GM10248 (cell line): ENCODE results near the gene PSEN2.
"Not testable (repeated sequence)": the region's sequence is repeated elsewhere in the genome, so short reads cannot be mapped to it uniquely, and the experiment has no call there.

Experiments used
- CTCF ChIA-PET: fragments of 300-600 bp; sonication (Branson Sonifier 250); formaldehyde crosslinking; extraction: SDS; loops from one replicate; lab custom pipeline; 2021; ENCODE audit warnings: antibody characterized with exemption; lab: Yijun Ruan, JAX
- POLR2A ChIA-PET: fragments of 350-650 bp; sonication (Branson Sonifier 250); formaldehyde crosslinking; extraction: SDS; loops from one replicate; lab custom pipeline; 2020; ENCODE audit warnings: antibody characterized with exemption; lab: Yijun Ruan, JAX
- DNase-seq: peaks from one replicate; pipeline ENCODE4 v3.0.0; 2012; ENCODE audit errors: extremely low spot score
- TF ChIP-seq, protein P1 (sequence below): IDR thresholded peaks from 2 replicates; pipeline ENCODE4 v1.5.1; 2012; ENCODE audit warnings: mild to moderate bottlenecking, low read depth; ENCODE audit errors: extremely low read depth, missing control alignments, control extremely low read depth

The PSEN2 gene

DNA sequence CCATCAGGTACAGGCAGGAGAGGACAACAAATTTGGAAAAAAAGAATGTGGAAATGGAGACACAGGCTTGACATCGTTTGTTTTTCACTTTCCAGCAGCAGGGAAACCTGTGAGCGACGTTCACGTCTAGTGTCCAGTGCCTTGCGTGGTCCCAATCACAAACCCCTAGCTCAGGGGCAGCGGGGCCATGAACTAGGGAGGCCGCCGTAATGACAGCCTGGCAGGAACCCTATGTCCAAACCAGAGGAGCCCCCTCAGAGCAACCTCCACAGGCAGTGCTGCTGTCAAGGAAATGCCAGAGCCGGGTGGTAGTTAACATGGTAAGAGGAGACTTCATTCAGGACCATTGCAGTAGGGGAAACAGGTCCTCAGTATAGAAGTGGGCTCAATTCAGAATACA lies 37.8 kb upstream of the PSEN2 start:
- ChIA-PET CTCF (interaction anchor here (0.7 kb wide), 1 partner anchor 206 kb away, joined by 3 read pairs; no protein-coding TSS in a partner anchor), POLR2A (no interaction called here)
- TF ChIP-seq, protein P1, sequence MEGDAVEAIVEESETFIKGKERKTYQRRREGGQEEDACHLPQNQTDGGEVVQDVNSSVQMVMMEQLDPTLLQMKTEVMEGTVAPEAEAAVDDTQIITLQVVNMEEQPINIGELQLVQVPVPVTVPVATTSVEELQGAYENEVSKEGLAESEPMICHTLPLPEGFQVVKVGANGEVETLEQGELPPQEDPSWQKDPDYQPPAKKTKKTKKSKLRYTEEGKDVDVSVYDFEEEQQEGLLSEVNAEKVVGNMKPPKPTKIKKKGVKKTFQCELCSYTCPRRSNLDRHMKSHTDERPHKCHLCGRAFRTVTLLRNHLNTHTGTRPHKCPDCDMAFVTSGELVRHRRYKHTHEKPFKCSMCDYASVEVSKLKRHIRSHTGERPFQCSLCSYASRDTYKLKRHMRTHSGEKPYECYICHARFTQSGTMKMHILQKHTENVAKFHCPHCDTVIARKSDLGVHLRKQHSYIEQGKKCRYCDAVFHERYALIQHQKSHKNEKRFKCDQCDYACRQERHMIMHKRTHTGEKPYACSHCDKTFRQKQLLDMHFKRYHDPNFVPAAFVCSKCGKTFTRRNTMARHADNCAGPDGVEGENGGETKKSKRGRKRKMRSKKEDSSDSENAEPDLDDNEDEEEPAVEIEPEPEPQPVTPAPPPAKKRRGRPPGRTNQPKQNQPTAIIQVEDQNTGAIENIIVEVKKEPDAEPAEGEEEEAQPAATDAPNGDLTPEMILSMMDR = no peak
- no peak for DNase-seq

DNA sequence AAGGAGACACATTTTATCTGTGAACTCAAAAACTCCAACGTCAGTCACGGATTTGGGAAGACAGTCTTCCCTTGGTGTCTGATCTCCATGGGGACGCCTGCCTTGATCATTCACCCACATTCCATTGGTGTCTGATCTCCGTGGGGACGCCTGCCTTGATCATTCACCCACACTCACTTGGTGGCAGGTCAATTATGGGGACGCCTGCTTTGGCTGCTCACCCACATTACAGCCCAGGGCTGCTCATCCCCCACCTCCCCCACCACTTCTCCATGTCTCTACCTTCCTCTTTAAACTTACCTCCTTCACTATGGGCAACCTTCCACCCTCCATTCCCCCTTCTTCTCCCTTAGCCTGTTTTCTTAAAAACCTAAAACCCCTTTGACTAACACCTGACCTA lies 36.2 kb upstream of the PSEN2 start:
- CTCF ChIA-PET, DNase-seq, POLR2A ChIA-PET: not testable (repeated sequence)

DNA sequence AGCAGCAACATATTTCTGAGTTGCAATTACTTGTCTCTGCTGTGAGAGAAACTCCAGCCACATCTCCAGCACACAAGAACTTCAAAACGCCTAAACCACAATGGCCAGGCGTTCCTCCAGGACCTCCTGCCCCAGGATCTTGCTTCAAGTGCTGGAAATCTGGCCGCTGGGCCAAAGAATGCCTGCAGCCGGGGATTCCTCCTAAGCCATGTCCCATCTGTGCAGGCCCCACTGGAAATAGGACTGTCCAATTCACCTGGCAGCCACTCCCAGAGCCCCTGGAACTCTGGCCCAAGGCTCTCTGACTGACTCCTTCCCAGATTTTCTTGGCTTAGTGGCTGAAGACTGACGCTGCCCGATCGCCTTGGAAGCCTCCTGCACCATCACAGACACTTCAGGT lies 35.0 kb upstream of the PSEN2 start:
- CTCF ChIA-PET, POLR2A ChIA-PET: not testable (repeated sequence)

DNA sequence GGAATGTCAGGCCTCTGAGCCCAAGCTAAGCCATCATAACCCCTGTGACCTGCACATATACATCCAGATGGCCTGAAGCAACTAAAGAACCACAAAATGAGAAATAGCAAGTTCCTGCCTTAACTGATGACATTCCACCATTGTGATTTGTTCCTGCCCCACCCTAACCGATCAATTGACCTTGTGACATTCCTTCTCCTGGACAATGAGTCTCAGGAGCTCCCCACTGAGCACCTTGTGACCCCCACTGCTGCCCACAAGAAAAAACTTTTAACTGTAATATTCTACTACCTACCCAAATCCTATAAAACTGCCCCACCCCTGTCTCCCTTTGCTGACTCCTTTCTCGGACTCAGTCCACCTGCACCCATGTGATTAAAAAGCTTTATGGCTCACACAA lies 32.5 kb upstream of the PSEN2 start:
- CTCF ChIA-PET = interaction anchor here (1.0 to 1.5 kb wide), 2 partner anchors 10 to 17 kb away, joined by 3 to 5 read pairs; no protein-coding TSS in a partner anchor
- DNase-seq, POLR2A ChIA-PET: not testable (repeated sequence)

More for the DNA sequence above, 35.0 kb upstream of the PSEN2 start:
- not testable (repeated sequence) for DNase-seq

DNA sequence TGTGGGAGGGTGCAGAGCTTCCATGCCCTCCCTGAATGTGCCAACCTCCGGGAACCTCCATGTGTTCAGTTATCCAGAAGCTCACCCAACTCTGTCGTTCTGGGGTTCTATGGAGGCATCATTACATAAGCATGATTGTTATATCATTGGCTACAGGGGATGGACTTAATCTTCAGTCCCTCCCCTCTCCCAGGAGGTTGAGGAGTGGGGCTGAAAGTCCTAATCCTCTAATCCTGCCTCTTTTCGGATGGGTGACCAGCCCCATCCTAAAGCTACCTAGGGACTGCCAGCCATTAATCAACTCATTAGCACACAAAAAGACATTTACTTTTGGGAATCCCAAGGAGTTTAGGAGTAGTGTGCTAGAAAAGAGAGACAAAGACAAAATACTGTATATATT lies 32.0 kb upstream of the PSEN2 start:
- POLR2A ChIA-PET = no interaction called here
- CTCF ChIA-PET = interaction anchor here (1.0 to 1.5 kb wide), 2 partner anchors 10 to 18 kb away, joined by 3 to 5 read pairs; no protein-coding TSS in a partner anchor
- DNase-seq = no peak
- TF ChIP-seq, protein P1 = no peak

DNA sequence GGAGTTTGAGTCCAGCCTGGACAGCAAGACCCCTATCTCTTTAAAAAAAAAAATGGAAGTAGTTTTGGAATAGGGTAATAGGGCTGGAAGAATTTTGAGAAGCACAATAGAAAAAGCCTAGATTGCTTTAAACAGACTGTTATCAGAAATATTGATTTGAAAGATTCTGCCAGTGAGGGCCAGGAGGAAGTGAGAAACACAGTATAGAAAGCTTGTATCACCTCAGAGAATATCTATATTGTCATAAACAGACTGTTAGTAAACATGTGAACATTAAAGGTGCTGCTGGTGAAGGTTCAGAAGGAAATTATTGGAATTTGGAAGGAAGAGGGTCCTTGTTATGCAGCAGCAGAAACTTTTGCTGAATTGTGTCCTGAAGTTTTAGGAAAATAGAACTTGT lies 24.8 kb upstream of the PSEN2 start:
- ChIA-PET POLR2A (no interaction called here), CTCF (interaction anchor here (0.8 to 1.0 kb wide), 2 partner anchors 17 to 219 kb away, joined by 4 read pairs; no protein-coding TSS in a partner anchor)
- DNase-seq = no peak
- TF ChIP-seq, protein P1 = no peak

DNA sequence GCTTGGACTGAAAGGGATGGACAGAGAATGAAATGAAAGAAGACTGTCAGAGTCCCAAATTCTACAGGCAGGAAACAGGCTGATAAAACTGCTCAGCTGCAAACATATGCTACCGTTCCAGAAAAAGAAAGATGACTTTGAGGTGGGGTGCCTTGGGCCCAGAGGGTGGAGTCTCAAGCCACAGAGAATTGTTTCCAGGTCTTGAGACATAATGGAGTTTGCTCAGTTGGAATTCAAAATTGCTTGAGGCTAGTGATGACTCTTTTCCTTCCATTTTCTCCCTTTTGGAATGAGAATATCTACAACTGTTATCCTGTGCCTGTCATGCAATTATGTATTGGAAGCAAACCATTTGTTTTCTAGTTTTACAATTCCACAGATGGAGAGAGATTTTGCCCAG lies 23.6 kb upstream of the PSEN2 start:
- POLR2A ChIA-PET = no interaction called here
- TF ChIP-seq, protein P1 = no peak
- CTCF ChIA-PET = interaction anchor here (1.0 to 1.4 kb wide), 3 partner anchors 9 to 212 kb away, joined by 3 read pairs; partner anchors contain the start of gene PSEN2
- no peak for DNase-seq

DNA sequence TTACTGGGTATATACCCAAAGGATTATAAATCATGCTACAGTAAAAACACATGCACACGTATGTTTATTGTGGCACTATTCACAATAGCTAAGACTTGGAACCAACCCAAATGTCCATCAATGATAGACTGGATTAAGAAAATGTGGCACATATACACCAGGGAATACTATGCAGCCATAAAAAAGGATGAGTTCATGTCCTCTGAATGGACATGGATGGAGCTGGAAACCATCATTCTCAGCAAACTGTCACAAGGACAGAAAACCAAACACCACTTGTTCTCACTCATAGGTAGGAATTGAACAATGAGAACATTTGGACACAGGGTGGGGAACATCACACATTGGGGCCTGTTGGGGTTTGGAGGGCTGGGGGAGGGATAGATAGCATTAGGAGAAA lies 15.9 kb upstream of the PSEN2 start:
- POLR2A ChIA-PET, DNase-seq, CTCF ChIA-PET: not testable (repeated sequence)

DNA sequence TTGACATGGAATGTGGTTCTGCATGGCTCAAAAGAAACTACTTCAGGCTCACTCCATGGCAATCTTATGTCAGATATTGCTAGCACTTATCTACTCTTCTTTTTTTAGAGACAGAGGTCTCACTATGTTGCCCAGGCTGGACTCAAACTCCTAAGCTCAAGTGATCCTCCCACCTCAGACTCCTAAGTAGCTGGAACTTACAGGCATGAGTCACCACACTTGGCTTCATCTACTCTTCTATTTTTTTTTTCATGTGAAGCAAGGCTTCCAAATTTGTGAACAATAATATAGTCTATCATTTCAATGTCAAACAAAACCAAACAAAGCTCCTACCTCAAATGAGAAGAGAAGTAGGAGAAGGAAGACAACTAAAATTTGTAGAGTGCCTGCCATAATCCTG lies 7.5 kb upstream of the PSEN2 start:
- POLR2A ChIA-PET = no interaction called here
- CTCF ChIA-PET = interaction anchor here (1.6 to 1.8 kb wide), 2 partner anchors 14 kb away, joined by 4 to 5 read pairs; no protein-coding TSS in a partner anchor
- TF ChIP-seq, protein P1 = no peak
- DNase-seq = no peak
